ENCODE results near the gene NFIX. TPM values are rescaled to one million over a fixed set of nuclear protein-coding genes. Genes with fewer than 3 reads are reported as not detected.

Gene NFIX
- total RNA-seq (100 to 1,000 TPM; 220 to 347 (median 268) TPM), polyA plus RNA-seq (100 to 1,000 TPM in 1 of 3 donors, 10 to 100 TPM in 2; 22.2 to 158 (median 43.8) TPM)
- long read RNA-seq, donor 1, partial matches to known transcripts, result 0 of 21 reads
- long read RNA-seq, donor 1, other reads (novel, unspliced or antisense), result 19 of 21 reads
- long read RNA-seq, donor 2, transcript NFIX-203 (10 exons, 3,143 nt), result major isoform, 6 of 70 reads
- long read RNA-seq, donor 2, partial matches to known transcripts, result 16 of 70 reads
- long read RNA-seq, donor 2, other reads (novel, unspliced or antisense), result 48 of 70 reads

- 9 to 25% (median 18%) methylated on average over 42 to 83 of the region's 84 CpGs for WGBS, 3 donors
- H3K4me3 ChIP-seq, result peak within 1 kb of the TSS; percentile 95
- no peaks in the 10 kb centered on the region for H3K27me3 ChIP-seq (ENCODE audit: insufficient read depth in 3 of 3, low read length in 2 of 3)
- DNase-seq, result peak; percentile 79 to 89
- ATAC-seq, result peak; percentile 34 to 43 (median 38)
- H3K4me1 ChIP-seq, result peaks cover 28% of the 10 kb centered on the region
- TF ChIP-seq, protein P1, sequence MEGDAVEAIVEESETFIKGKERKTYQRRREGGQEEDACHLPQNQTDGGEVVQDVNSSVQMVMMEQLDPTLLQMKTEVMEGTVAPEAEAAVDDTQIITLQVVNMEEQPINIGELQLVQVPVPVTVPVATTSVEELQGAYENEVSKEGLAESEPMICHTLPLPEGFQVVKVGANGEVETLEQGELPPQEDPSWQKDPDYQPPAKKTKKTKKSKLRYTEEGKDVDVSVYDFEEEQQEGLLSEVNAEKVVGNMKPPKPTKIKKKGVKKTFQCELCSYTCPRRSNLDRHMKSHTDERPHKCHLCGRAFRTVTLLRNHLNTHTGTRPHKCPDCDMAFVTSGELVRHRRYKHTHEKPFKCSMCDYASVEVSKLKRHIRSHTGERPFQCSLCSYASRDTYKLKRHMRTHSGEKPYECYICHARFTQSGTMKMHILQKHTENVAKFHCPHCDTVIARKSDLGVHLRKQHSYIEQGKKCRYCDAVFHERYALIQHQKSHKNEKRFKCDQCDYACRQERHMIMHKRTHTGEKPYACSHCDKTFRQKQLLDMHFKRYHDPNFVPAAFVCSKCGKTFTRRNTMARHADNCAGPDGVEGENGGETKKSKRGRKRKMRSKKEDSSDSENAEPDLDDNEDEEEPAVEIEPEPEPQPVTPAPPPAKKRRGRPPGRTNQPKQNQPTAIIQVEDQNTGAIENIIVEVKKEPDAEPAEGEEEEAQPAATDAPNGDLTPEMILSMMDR (IDR thresholded peaks at IDR 0.05), result no peak
- H3K27ac ChIP-seq, result peak within 1 kb of the TSS; percentile 99
- no peaks in the 10 kb centered on the region for H3K9me3 ChIP-seq
- intact Hi-C loops (cut with DNase I), result loop anchor here in 1 of 2 donors (5.0 kb wide), 1 partner anchor 37 kb away; no protein-coding TSS in a partner anchor
- peaks cover 0 to 5% of the 10 kb centered on the region in 2 donors for H3K36me3 ChIP-seq (ENCODE audit: insufficient read depth in 1 of 2, low read depth in 1 of 2)
These were observed at the start of gene NFIX for GRCh38 chr19:12994701-12995595. TSS of gene NFIX (plus strand) at chr19:12995475. CDS start at chr19:12995838, 363 bp downstream.

- Histone ChIP-seq H3K9me3 (no peaks in the 10 kb centered on the region), H3K4me3 (peak within 1 kb of the TSS; percentile 90), H3K27me3 (ENCODE audit: insufficient read depth in 3 of 3, low read length in 2 of 3) (no peaks in the 10 kb centered on the region), H3K4me1 (peaks cover 42% of the 10 kb centered on the region), H3K36me3 (ENCODE audit: insufficient read depth in 1 of 2, low read depth in 1 of 2) (peaks cover 13 to 76% of the 10 kb centered on the region in 2 donors), H3K27ac (peak within 1 kb of the TSS; percentile 98)
- TF ChIP-seq, protein P1 (IDR thresholded peaks at IDR 0.05), result no peak
- peak; percentile 90 to 91 (median 91) for ATAC-seq
- DNase-seq, result peak; percentile 99 to 100
- WGBS, 3 donors, result 1% methylated on average over 48 to 62 of the region's 62 CpGs
- intact Hi-C loops (cut with DNase I), result no loop called here
These were observed 49.7 kb upstream of the NFIX start, which contains the start of gene RAD23A for GRCh38 chr19:12945479-12946091. TSS of gene RAD23A (plus strand) at chr19:12945862. CDS start at chr19:12945949, 87 bp downstream.

DNA sequence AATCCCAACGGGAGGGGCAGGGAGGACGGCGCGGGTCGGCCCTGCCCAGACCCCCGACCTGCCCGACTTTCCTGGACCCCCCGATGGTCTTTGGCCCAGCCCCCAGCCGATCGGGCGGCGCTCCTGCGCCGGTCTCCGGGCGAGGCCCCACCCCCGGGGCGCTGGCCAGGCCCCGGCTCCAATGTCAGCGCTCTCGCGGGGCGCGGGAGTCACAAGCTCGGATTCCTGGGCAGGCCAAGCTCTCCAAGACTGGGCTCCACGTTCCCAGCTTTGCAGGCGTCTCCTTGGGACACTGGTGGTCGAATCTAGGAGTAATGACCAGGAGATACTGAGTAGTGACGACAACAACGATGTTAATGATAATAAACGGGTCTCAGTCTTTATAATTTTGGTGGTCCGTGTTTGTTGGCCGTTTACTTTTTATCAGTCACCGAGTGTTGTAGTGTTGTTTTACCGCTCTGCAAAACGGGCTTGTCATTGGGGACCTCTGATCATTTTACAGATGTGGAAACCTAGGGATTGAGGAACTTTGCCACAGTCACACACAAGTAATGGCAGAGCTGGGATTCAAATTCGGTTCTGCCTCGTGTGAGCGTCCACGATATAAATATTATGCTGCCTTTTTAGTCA is 49.1 kb upstream of the NFIX start:
- peak overlapping the region; percentile 90 for H3K4me3 ChIP-seq
- H3K9me3 ChIP-seq, result no peaks in the 10 kb centered on the region
- peaks cover 10 to 76% of the 10 kb centered on the region in 2 donors for H3K36me3 ChIP-seq (ENCODE audit: insufficient read depth in 1 of 2, low read depth in 1 of 2)
- TF ChIP-seq, protein P1 (IDR thresholded peaks at IDR 0.05), result no peak
- intact Hi-C loops (cut with DNase I), result no loop called here
- peak; percentile 79 to 93 for DNase-seq
- H3K27ac ChIP-seq, result peak overlapping the region; percentile 98
- H3K4me1 ChIP-seq, result peaks cover 42% of the 10 kb centered on the region
- ATAC-seq, result peak; percentile 84 to 90 (median 88)
- WGBS, 3 donors, result 1% methylated on average over 38 to 40 of the region's 40 CpGs
- H3K27me3 ChIP-seq (ENCODE audit: insufficient read depth in 3 of 3, low read length in 2 of 3), result no peaks in the 10 kb centered on the region

DNA sequence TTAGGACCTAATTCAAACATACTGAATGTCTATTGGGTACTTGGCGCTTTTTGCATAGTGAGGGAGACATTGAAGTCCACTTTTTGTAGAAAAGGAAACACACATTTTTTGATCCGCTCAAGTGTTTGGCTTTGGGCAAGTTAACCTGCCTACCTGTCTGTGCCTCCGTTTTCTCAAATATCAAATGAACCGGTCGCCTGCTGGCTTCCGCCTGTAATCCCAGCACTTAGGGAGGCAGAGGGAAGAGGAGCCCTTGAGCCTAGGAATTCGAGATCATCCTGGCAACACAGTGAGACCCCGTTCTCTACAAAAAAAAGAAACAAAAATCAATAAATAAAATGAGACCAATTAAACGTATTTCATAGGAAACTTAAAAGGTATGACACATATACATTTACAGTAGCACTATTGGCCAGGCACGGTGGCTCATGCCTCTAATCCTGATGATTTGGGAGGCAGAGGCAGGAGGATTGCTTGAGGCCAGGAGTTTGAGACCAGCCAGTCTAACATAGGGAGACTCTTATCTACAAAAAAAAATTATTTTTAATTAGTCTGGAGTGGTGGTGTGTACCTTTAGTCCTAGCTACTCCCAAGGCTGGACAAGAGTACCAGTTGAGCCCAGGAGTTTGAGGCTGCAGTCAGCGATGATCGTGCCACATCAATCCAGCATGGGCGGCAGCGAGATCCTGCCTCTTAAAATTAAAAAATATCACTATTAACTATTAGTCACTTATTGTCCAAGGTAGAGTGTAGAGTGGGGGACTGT is 48.4 kb upstream of the NFIX start:
- ATAC-seq (no peak), DNase-seq (no peak)
- TF ChIP-seq, protein P1 (IDR thresholded peaks at IDR 0.05), result no peak
- H3K27ac ChIP-seq, result peak overlapping the region; percentile 98
- peak overlapping the region; percentile 90 for H3K4me3 ChIP-seq
- H3K9me3 ChIP-seq, result no peaks in the 10 kb centered on the region
- H3K27me3 ChIP-seq (ENCODE audit: insufficient read depth in 3 of 3, low read length in 2 of 3), result no peaks in the 10 kb centered on the region
- intact Hi-C loops (cut with DNase I), result no loop called here
- peaks cover 12 to 76% of the 10 kb centered on the region in 2 donors for H3K36me3 ChIP-seq (ENCODE audit: insufficient read depth in 1 of 2, low read depth in 1 of 2)
- peaks cover 47% of the 10 kb centered on the region for H3K4me1 ChIP-seq
- WGBS, 3 donors, result 45 to 51% (median 47%) methylated on average over 14 of the region's 14 CpGs

Data from psoas muscle (tissue), 8 donors.